HG03060 (cell line): ENCODE data around the gene IQGAP3.
"Not testable (repeated sequence)": the region's sequence is repeated elsewhere in the genome, so short reads cannot be mapped to it uniquely, and the experiment has no call there.

ENCODE experiments used
- ATAC-seq: cut with Tn5 transposase; IDR thresholded peaks from one replicate; pipeline ENCODE4 v1.9.1; 2021; ENCODE audit warnings: low read depth, moderate number of reproducible peaks; ENCODE audit not compliant: unreplicated experiment

Gene IQGAP3

DNA sequence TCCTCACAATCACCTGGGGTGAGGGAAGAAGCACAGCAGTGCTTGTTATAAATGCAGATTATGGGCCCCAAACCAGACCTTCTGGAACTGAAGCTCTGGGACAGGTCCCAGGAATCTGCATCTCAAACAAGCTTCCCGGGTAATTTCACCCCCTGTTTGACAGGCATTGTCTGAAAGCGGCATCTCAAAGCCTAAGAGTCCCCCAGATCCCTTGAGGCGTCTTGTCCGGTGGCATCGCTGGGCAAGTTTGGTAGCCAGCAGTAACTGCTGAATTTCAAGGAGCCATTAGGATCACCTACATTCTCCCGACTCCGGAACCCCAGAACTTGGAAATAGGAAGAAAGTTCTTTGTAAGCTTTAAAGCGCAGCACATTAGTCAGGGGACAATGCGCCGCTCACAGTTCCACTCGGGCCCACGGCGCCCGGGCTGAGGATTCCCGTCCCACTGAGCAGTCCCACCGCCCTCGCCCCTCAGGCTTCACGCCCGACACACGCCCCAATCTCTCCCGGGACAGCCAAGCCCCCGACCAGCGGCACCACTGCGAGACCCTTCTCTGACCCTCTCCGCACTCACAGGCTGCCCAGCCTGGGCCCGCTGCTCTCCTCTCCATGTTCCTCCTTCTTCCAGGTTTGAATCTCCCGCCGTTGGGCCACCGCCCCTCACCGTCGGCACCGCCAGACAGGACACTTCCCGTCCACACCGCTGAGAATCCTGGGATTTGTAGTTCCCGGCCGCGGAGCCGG, at the start of gene IQGAP3:
IQGAP3 (minus strand) TSS at position 647 of the 744 bp plus-strand sequence; CDS start at position 611, 36 bp downstream.
- ATAC-seq = no peak

DNA sequence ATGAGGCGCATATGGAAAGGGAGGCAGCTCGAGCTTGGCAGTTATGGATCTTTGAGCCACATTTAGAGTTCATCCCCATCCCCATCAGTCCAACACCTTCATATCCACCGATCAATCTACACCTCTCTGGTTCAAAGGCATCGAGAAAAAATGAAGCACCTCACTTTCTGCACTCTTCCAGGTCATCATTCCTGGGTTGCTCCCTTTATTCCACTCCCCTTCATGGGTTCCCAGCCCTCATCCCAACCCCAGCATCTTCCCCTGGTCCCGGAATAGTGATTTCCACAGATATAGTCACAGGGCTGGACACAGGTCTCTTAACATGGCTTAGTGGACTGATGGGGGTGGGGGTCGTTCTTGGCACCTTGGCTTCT, 47.2 kb upstream of the IQGAP3 start:
- ATAC-seq = no peak

DNA sequence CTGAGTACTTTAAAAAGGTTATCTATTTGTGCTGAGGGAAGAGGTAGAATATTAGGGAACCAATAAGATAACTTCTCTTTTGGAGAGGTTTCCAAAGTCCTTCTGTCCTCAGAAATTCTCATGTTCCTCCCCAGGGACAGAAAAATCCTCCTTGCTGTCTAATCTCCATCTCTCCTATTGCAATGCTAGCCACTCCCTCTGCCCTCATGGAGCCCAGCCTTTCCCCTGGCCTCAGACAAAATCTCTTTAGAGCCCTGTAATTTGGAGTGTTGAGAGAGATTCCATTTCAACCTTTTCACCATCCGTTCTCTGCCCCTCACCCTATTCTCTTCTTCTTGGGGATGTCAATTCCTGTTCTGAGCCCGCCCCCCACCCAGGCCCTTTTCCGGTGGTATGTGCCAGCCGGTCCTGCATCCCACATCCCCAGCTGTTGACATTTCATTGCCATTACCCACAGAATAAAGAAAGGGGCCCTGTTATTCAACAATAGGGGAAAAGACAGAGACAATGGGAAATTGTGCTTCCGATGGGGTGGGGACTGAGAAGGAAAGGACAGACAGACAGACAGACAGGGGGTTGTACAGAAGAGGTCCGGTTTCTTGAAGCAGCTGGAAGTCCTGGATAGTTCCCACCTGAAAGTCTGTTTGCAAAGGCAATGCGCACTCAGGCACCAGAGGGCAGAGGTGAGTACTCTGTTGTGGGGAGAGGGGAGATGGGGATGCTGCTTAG, 46.7 kb upstream of the IQGAP3 start, which contains the start of gene HAPLN2:
HAPLN2 (plus strand) TSS at position 563 of the 729 bp plus-strand sequence. CDS start 4,076 bp downstream, outside the sequence.
- no peak for ATAC-seq

DNA sequence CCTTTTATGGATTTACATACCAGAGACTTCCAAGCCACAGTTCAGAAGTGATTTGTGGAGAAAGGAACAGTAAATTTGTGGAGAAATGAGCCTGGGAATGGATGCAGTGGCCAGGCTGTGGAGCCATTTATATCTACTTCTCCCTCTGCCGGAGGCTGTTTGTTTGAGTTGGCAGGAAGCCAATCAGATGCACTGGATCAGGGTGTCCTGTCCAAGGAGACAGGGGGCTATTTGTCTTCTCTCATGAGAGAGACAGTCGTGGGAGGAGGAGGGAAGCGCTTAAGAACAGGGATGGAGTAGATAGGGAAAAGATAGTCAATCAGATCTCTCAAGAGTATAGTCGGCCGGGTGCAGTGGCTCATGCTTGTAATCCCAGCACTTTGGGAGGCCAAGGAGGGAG, 44.1 kb upstream of the IQGAP3 start:
- ATAC-seq = no peak

DNA sequence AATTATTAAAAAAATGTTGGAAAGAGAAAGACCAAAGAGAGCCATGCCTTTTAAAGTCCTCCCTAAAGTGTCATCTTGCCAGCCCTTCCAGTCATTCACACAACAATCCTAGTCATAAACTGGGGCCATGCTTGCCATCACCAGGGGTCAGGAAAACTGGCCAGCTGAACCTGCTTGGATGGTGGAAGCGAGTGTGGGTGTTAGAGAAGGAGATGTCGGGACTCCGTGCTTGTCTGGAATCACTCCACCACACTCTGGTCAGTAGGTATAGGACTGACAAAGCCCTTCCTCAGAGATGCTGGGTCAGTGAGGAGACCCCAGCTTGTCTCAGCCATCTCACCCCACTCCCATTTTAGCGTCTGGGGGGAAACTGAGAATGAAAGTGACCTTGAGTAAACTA, 43.6 kb upstream of the IQGAP3 start:
- ATAC-seq = no peak

DNA sequence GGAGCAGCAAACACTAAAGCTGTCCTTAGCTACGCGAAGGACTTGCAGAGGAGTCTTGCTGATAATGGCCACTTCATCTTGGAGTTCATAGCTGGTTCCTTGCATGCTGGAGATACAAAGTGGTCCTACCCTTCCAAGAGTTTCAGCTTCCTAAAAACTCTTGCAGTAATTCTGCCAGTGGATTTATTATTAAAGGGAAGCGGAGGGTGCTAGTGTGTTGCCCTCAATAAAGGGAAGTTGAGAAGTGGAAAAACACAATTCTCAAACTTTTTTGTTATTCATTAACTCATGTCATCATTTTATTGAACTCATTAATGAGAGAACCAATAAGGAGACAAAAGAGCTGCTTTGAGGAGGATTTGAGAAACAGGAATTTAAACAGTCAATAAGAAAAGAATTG, 40.3 kb upstream of the IQGAP3 start:
- ATAC-seq = no peak

GRCh38 chr1:156610072-156610471, 37.7 kb upstream of the IQGAP3 start:
- not testable (repeated sequence) for ATAC-seq

DNA sequence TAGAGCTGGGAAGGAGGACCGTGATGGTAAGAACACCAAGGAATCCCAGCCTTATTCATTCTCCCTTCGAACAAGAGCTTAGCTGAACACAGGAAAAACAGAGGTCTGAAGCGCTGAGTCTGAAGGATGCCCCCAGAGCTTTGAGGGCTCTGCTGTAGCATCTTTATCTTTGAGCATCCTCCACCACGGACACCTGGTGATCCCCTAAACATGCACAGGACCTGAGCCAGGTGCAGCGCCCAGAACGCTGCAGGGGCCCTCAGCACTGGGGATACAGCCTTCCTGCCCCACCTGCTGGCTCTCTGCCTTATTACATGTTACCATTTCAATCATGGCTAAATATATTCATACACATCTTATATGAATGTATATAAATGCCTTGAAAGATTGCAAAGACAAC, 36.6 kb upstream of the IQGAP3 start:
- no peak for ATAC-seq

GRCh38 chr1:156608036-156608674, 35.8 kb upstream of the IQGAP3 start:
- peak; percentile 71 for ATAC-seq

DNA sequence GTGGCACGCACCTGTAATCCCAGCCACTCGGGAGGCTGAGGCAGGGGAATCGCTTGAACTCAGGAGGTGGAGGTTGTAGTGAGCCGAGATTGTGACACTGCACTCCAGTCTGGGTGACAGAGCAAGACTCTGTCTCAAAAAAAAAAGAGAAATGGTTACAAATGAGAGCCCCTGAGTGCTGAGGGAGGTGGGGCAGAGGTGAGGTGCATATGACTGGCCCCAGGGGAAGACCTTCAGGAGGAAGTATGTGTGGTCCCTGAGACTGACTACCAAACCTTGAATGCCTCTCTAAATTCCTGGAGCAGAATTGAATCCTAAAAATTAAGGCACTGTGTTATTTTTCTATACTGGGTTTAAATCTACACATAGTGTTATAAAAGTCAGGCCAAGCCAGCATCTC, 35.0 kb upstream of the IQGAP3 start:
- not testable (repeated sequence) for ATAC-seq

GRCh38 chr1:156602557-156602993, 30.2 kb upstream of the IQGAP3 start:
- no peak for ATAC-seq

- ATAC-seq = no peak
Observed at GRCh38 chr1:156601892-156602291, 29.5 kb upstream of the IQGAP3 start.

DNA sequence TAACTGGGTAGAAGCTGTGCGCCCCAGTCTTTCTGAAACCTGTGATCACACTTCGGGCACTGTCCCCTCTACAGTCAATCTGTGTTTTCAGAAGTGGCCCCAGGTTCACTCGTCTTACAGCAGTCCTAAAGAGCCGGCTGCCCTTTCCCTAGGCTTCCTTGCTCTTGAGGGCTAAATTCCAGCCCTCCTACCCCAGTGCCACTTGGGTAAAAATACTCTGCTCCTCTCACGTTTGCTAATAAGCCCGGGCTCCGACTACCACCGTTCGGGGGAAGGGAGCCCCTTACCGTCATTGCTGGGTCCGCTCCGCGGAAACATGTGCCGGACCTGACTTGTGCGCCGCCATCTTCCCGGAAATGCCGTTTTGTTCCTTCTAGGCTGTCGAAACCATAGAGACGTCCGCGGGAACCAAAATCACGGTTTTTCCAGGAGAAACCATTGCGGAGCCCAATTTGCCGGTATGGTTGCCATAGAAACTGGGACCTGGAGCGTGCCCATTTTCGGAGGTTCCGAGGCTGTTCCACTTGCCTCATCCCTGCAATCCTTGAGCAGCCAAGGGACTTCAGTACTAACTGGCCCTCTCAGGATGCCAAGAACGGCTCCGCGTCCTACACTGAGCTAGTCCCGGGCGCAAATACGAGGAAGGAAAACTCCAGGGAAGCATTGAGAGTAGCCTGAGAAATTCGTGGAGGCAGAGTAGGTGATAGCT, 28.9 kb upstream of the IQGAP3 start, which contains the start of gene GPATCH4:
GPATCH4 (minus strand) TSS at position 358 of the 709 bp plus-strand sequence.
- ATAC-seq = no peak

DNA sequence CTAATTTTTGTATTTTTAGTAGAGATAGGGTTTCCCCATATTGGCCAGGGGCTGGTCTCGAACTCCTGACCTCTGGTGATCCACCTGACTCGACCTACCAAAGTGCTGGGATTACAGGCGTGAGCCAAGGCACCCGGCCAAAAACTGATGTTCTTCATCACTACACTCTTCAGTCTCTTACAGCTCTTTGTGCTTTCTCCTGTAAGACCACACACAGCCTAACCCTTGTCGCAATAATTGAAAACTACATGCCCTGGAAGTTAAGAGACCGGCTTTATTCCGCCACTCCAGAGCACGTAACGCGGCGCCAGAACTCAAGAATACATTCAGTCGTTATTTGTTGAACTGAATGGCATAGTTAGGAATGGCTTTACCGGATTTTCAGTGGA, 28.4 kb upstream of the IQGAP3 start:
- no peak for ATAC-seq

DNA sequence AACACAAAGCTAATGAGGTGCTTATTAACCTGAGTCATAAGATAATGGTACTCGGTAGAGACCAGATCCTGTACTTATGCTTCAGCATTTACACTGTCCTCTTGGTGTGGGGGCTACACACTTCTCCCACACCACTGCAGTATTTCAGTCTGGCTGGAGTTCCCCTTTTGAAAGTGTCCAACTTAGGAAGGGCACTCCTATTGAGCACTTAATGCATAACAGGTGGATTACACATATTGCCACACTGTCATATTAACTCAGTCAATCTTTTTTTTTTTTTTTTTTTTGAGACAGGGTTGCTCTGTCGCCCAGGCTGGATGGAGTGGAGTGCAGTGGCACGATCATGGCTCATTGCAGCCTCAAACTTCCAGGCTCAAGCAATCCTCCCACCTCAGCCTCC, 27.4 kb upstream of the IQGAP3 start:
- no peak for ATAC-seq

DNA sequence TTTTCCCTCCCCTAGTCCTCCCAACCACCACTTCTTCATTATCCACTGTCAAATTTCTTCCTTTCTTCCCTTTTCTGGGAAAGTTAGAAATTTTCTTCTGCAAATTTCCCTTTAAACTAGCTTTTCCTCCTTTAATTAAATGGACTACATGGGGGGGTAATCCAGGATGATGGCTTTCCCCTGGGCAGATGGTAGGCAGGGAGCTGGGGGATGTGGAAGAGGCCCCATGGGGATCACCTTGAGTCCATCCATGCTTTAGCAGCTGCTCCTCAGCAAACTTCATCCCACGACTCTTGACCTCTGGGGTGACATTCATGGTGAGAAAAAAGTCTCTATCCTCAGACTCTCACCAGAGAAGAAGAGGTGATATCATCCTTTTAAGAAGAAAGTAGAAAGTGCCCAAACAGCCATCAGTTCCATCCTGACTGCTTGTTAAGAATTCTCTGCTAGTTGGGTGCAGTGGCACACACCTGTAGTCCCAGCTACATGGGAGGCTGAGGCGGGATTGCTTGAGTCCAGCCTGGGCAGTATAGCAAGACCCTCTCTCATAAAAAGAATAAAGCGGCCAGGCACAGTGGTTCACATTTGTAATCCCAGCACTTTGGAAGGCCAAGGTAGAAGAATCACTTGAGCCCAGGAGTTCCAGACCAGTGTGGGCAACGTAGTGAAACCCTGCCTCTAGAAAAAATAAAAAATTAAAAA, 26.5 kb upstream of the IQGAP3 start:
- no peak for ATAC-seq

DNA sequence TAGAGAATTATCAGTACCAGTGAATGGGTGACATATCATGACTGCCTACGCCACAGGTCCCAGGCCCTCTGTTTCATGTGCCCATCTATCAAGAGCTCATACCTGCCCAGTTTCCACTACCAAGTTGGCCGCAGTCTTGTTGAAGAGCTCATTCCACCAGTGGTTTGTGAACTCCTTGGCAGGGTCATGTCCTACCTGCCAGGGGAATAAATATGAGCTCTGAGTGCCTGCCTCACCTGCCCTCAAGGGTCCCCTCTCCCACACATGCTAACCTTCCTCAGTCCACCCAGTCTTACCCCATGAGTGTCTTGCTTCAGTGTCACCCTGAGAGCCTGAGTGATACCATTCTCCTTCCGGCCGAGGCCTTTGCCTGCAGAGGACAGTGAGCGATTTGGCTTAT, 25.8 kb upstream of the IQGAP3 start:
- ATAC-seq = no peak

DNA sequence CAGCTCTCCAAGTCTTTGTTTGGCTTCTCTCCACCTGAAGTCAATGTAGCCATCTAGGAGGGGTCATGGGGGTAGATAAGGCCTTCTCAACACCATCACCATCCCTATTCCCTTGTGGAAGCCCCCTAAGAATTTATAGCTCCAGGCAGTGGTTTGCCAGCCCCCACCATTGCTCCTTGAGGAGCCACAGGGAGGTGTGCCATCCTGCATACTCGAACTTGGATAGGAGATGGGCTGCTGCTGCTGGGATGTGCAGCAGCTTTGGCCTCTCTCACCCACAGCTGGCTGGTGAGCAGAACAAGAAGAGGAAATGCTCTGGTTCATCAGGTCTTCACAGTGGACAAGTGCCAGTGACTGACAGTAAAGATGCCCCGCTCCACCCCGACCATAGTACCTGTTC, 24.1 kb upstream of the IQGAP3 start:
- ATAC-seq = no peak

GRCh38 chr1:156595016-156595415, 22.7 kb upstream of the IQGAP3 start:
- no peak for ATAC-seq

- no peak for ATAC-seq
Observed at GRCh38 chr1:156594190-156594589, 21.8 kb upstream of the IQGAP3 start.
